CD14-positive monocyte (primary cell): ENCODE data around the gene SLC12A7. TPM values are rescaled to one million over a fixed set of nuclear protein-coding genes. Genes with fewer than 3 reads are reported as not detected.
A peak's percentile ranks its signal among the peaks of the same experiment; 100 is the strongest.

Experiments used
- DNase-seq, 3 donors: peaks; one replicate each; pipeline ENCODE4 v3.0.0-alpha.2; 2011 to 2022
- H2AFZ ChIP-seq: 2 replicates; pipeline ENCODE4 v1.6.0; 2012; ENCODE audit warnings: mild to moderate bottlenecking, low read depth, low read length, inconsistent platforms; ENCODE audit not compliant: insufficient read depth, poor library complexity, severe bottlenecking
- H3K27ac ChIP-seq, 2 donors: 1 replicate in 1 of 2; 2 replicates in 1 of 2; pipeline ENCODE4 v1.5.1; 2012 to 2013; ENCODE audit warnings: low read length in 2 of 2, control low read depth in 1 of 2, inconsistent platforms in 1 of 2, low read depth in 1 of 2, mild to moderate bottlenecking in 1 of 2
- H3K27me3 ChIP-seq, 2 donors: one replicate each; pipeline versions ENCODE4 v1.6.0 to v1.6.1; 2011 to 2013; ENCODE audit warnings: low read length in 2 of 2; ENCODE audit not compliant: control insufficient read depth in 2 of 2, insufficient read depth in 2 of 2
- H3K36me3 ChIP-seq, 2 donors: replicated peaks in 1 of 2; 1 replicate in 1 of 2; 2 replicates in 1 of 2; pipeline versions ENCODE4 v1.5.1 to v1.6.1; 2012 to 2013; ENCODE audit warnings: low read length in 2 of 2, control low read depth in 1 of 2, inconsistent platforms in 1 of 2, mild to moderate bottlenecking in 1 of 2; ENCODE audit not compliant: insufficient read depth in 2 of 2, control insufficient read depth in 1 of 2
- H3K4me1 ChIP-seq, 2 donors: 1 replicate in 1 of 2; 2 replicates in 1 of 2; pipeline versions ENCODE4 v1.5.1 to v1.6.1; 2012 to 2013; ENCODE audit warnings: low read length in 2 of 2, control low read depth in 1 of 2, inconsistent platforms in 1 of 2, mild to moderate bottlenecking in 1 of 2, moderate library complexity in 1 of 2; ENCODE audit not compliant: insufficient read depth in 2 of 2, control insufficient read depth in 1 of 2
- H3K4me2 ChIP-seq: replicated peaks from 2 replicates; pipeline ENCODE3; 2012; ENCODE audit warnings: low read length, moderate library complexity, mild to moderate bottlenecking; ENCODE audit not compliant: poor library complexity, severe bottlenecking; ENCODE audit errors: extremely low read depth
- H3K4me3 ChIP-seq, 3 experiments: fragments of 200-600 bp in 1 of 3; sonication (generic) in 1 of 3; replicated peaks in 1 of 3; 1 replicate in 2 of 3; 2 replicates in 1 of 3; pipeline ENCODE4 v1.5.1; 2011 to 2013; ENCODE audit warnings: low read length in 3 of 3, mild to moderate bottlenecking in 3 of 3, control low read depth in 2 of 3, low read depth in 2 of 3, inconsistent platforms in 1 of 3, moderate library complexity in 1 of 3
- H3K79me2 ChIP-seq: 2 replicates; pipeline ENCODE4 v1.6.0; 2012; ENCODE audit warnings: mild to moderate bottlenecking, control low read depth, inconsistent platforms, low read length, moderate library complexity; ENCODE audit not compliant: insufficient read depth
- H3K9ac ChIP-seq: 2 replicates; pipeline ENCODE4 v1.6.0; 2017; ENCODE audit warnings: low read length, mild to moderate bottlenecking; ENCODE audit not compliant: insufficient read depth, poor library complexity, severe bottlenecking
- H3K9me3 ChIP-seq, 2 donors: replicated peaks in 1 of 2; 1 replicate in 1 of 2; 2 replicates in 1 of 2; pipeline versions ENCODE4 v1.5.1 to v1.6.1; 2012 to 2013; ENCODE audit warnings: low read length in 2 of 2, control low read depth in 1 of 2; ENCODE audit not compliant: control insufficient read depth in 1 of 2, insufficient read depth in 1 of 2
- H4K20me1 ChIP-seq: 2 replicates; pipeline ENCODE4 v1.6.0; 2012; ENCODE audit warnings: mild to moderate bottlenecking, low read length, control low read depth, moderate library complexity; ENCODE audit not compliant: insufficient read depth
- H3K27ac Mint-ChIP-seq, 7 donors: one replicate each; pipeline ENCODE4 v1.8.0; 2020; ENCODE audit warnings: mild to moderate bottlenecking in 7 of 7, mixed read lengths in 7 of 7, moderate library complexity in 6 of 7, inconsistent platforms in 2 of 7
- H3K27me3 Mint-ChIP-seq, 3 donors: one replicate each; pipeline ENCODE4 v1.8.0; 2021 to 2022; ENCODE audit warnings: low read depth in 3 of 3, mild to moderate bottlenecking in 3 of 3, mixed read lengths in 3 of 3, moderate library complexity in 3 of 3, inconsistent platforms in 1 of 3
- H3K36me3 Mint-ChIP-seq, 2 donors: one replicate each; pipeline ENCODE4 v1.8.0; 2020; ENCODE audit warnings: mixed read lengths in 2 of 2, inconsistent platforms in 1 of 2, mild to moderate bottlenecking in 1 of 2
- H3K4me1 Mint-ChIP-seq: one replicate; pipeline ENCODE4 v1.8.0; 2020; ENCODE audit warnings: mild to moderate bottlenecking, mixed read lengths
- H3K4me3 Mint-ChIP-seq, 2 donors: one replicate each; pipeline ENCODE4 v1.8.0; 2020; ENCODE audit warnings: mild to moderate bottlenecking in 2 of 2, mixed read lengths in 2 of 2, moderate library complexity in 1 of 2
- H3K9me3 Mint-ChIP-seq, 7 donors: one replicate each; pipeline ENCODE4 v1.8.0; 2020 to 2022; ENCODE audit warnings: mixed read lengths in 7 of 7, mild to moderate bottlenecking in 6 of 7, moderate library complexity in 6 of 7, inconsistent platforms in 2 of 7
- CTCF ChIP-seq: fragments of 200-600 bp; IDR thresholded peaks from one replicate; pipeline ENCODE4 v1.8.0; 2022; ENCODE audit warnings: antibody characterized with exemption, mild to moderate bottlenecking
- WGBS: methylation state at CpG from one replicate; pipeline ENCODE4 v1.1.5; 2013; ENCODE audit warnings: missing lambda C conversion rate; ENCODE audit not compliant: insufficient coverage; 5-methylcytosine and 5-hydroxymethylcytosine counted together
- intact Hi-C, 2 donors: fragments of 100-400 bp; cut with micrococcal nuclease; formaldehyde crosslinking; loops; one replicate each; pipeline versions ENCODE4 v1.15.0 to v1.15.1; 2023
- polyA plus RNA-seq, 3 donors: library from polyadenylated mRNA; depleted of rRNA in 1 of 3; unstranded in 2 of 3; stranded (reverse) in 1 of 3; fragments of 300-500 nt in 2 of 3; fragments of >200 nt in 1 of 3; fragmentation: Illumina TruSeq in 2 of 3; gene quantifications; 1 replicate in 2 of 3; 2 replicates in 1 of 3; pipeline ENCODE4 v1.2.3, GENCODE V29; 2012 to 2021

SLC12A7 gene
- polyA plus RNA-seq, 3 donors: 8.2 to 31.2 (median 12.5) TPM

GRCh38 chr5:1097381-1097987 is 14.4 kb downstream of the SLC12A7 start:
- Mint-ChIP-seq H3K27me3 (peaks cover 0 to 4% (median 3%) of the 10 kb centered on the region in 3 donors), H3K27ac (peak overlapping the region in 2 of 7 donors; percentile 47 to 70), H3K36me3 (peaks cover 22 to 23% of the 10 kb centered on the region in 2 donors), H3K9me3 (no peaks in the 10 kb centered on the region), H3K4me1 (peaks cover 12% of the 10 kb centered on the region), H3K4me3 (no peak overlapping the region)
- H4K20me1 ChIP-seq: peaks cover 93% of the 10 kb centered on the region
- no peaks in the 10 kb centered on the region for H3K27me3 ChIP-seq
- 89% methylated on average over 21 of the region's 22 CpGs for WGBS
- no peak for DNase-seq
- H3K4me3 ChIP-seq: no peak overlapping the region
- intact Hi-C loops: no loop called here
- peaks cover 3% of the 10 kb centered on the region for H3K79me2 ChIP-seq
- TF ChIP-seq CTCF: no peak
- H3K4me2 ChIP-seq: no peak overlapping the region
- H3K9me3 ChIP-seq: no peaks in the 10 kb centered on the region
- no peak overlapping the region for H3K27ac ChIP-seq
- no peak overlapping the region for H2AFZ ChIP-seq
- H3K4me1 ChIP-seq: no peaks in the 10 kb centered on the region
- no peak overlapping the region for H3K9ac ChIP-seq
- peaks cover 12 to 23% of the 10 kb centered on the region in 2 donors for H3K36me3 ChIP-seq

- WGBS: 100% methylated on average over 2 of the region's 10 CpGs
- H4K20me1 ChIP-seq: peaks cover 93% of the 10 kb centered on the region
- no peak for DNase-seq
- no peak overlapping the region for H3K27ac ChIP-seq
- H3K4me1 Mint-ChIP-seq: peaks cover 6% of the 10 kb centered on the region
- H3K4me3 Mint-ChIP-seq: no peak overlapping the region
- no peaks in the 10 kb centered on the region for H3K4me1 ChIP-seq
- H3K79me2 ChIP-seq: peaks cover under 1% of the 10 kb centered on the region
- H3K27me3 Mint-ChIP-seq: peaks cover 0 to 2% (median 2%) of the 10 kb centered on the region in 3 donors
- H3K4me2 ChIP-seq: no peak overlapping the region
- H3K9me3 Mint-ChIP-seq: no peaks in the 10 kb centered on the region
- peak overlapping the region in 3 of 7 donors; percentile 7 to 70 (median 24) for H3K27ac Mint-ChIP-seq
- no peak for TF ChIP-seq CTCF
- H3K9ac ChIP-seq: no peak overlapping the region
- no peaks in the 10 kb centered on the region for H3K9me3 ChIP-seq
- intact Hi-C loops: no loop called here
- no peak overlapping the region for H2AFZ ChIP-seq
- H3K36me3 ChIP-seq: peaks cover 14 to 29% of the 10 kb centered on the region in 2 donors
- H3K36me3 Mint-ChIP-seq: peaks cover 25 to 29% of the 10 kb centered on the region in 2 donors
- H3K27me3 ChIP-seq: no peaks in the 10 kb centered on the region
- H3K4me3 ChIP-seq: no peak overlapping the region
Observed at GRCh38 chr5:1096838-1097237, 15.0 kb downstream of the SLC12A7 start.
